HG03159 (cell line): ENCODE measurements around the gene TBC1D10B.
"Not testable (repeated sequence)": the region's sequence is repeated elsewhere in the genome, so short reads cannot be mapped to it uniquely, and the experiment has no call there.

Experiments
- ATAC-seq: cut with Tn5 transposase; IDR thresholded peaks from one replicate; pipeline ENCODE4 v1.9.1; 2021; ENCODE audit warnings: mild to moderate bottlenecking, moderate library complexity; ENCODE audit not compliant: unreplicated experiment

The TBC1D10B gene

DNA sequence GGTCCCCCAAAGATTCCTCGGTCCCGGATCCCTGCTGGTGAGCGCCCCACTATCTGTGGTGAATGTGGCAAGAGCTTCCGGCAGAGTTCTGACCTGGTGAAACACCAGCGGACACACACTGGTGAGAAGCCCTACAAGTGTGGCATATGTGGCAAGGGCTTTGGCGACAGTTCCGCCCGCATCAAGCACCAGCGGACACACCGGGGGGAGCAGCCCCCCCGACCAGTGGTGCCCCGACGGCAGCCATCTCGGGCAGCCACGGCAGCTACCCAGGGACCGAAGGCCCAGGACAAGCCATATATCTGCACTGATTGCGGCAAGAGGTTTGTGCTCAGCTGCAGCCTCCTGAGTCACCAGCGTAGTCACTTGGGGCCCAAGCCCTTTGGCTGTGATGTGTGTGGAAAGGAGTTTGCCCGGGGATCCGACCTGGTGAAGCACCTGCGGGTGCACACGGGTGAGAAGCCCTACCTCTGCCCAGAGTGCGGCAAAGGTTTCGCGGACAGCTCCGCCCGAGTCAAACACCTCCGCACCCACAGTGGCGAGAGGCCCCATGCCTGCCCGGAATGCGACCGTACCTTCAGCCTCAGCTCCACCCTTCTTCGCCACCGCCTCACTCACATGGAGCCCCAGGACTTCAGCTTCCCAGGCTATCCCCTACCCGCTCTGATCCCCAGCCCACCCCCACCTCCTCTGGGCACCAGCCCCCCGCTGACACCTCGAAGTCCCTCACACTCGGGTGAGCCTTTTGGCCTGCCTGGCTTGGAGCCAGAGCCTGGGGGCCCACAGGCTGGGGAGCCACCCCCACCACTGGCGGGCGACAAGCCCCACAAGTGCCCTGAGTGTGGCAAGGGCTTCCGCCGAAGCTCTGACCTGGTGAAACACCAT, 27.7 kb upstream of the TBC1D10B start:
- no peak for ATAC-seq

DNA sequence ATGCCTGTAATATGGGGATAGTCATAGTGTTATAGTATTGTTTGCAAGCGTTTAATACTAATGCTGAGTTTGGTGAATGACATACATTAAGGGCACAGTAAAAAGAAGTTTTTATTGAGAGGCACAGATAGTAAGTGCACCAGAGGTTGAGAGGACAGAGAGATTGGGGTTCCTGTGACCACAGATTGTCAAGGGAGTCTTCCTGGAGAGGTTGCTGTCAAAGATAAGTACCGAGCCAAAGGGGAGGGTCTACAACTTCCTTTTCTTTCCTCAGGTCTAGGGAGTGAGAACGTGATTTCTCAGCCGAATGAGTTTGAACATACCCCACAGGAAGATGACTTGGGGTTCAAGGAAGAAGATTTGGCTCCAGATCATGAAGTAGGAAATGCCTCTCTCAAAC, 26.8 kb upstream of the TBC1D10B start:
- no peak for ATAC-seq

DNA sequence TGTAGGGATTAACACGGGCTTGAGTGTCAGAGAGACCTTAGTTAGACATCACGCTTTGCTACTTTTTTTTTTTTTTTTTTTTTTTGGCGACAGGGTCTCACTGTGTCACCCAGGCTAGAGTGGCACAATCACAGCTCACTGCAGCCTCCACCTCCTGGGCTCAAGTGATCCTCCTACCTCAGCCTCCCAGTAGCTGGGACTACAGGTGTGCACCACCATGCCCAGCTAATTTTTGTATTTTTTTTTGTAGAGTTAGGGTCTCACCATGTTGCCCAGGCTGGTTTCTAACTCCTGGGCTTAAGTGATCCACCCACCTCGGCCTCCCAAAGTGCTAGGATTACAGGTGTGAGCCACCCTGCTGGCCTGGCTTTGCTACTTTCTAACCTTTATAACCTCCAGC, 26.3 kb upstream of the TBC1D10B start:
- not testable (repeated sequence) for ATAC-seq

DNA sequence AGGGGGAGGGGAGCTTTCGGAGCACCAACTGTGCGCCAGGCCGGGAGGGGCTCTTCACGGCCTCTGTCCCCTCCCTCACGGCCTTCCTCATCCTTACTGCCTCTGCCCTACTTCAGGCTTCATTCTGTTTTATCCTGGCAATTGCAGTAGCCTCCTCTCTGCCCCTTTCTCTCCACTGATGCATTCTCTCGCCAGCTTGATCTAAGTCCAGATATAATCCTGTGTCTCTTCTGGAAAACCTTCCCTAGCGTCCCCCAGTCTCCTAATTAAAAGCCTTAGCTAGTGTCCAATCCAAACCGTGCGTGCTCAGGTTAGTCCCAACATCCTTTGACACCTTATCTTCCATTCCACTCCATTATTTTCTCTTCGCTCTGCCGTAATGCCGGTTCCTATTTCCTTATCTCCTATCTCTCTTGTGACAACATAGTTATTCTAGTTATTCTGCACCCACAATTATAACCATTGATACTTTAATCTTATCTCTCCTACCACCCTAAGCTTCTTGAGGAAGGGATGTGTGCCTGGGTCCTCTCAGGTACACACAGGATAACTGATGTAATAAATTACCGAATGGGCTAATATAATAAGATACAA, 25.8 kb upstream of the TBC1D10B start:
- ATAC-seq, result no peak

DNA sequence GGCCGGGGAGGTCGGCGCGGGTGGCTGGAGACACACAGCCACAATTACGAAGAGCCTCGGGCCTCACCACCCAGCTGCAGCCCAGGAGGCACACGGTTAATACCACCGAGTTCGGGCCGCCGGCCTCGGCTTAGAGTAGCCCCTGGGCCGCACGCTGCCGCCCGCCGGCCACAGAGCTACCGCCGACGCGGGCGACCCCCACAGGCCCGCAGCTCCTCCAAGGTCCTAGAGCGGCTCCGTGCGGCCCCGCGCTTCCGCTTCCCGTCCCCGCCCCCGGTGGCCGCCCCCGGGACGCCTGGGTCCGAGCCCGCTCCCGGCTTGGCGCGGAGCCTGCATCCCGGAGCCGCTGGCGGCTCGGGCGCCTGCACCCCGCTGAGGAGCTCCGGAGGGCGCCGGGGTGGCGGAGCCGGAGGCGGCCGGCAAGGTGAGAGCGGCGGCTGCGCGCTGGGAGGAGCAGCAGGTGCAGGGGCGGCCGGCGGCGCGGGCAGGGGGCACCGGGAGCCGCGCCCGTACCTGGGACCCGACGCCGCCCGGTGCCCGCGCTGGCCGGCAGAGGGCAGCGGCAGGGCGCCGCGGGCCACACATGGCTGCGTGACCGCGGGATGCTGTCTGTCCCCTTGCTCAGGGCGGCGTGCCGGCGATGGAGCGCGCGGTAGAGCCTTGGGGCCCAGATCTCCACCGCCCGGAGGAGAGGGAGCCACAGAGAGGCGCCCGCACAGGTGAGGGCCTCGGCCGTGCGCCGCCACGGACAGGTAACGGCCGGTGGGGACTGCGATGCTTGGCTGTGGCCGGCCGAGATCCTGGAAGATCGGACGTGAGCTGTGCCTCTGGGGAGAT, 25.1 kb upstream of the TBC1D10B start, which contains the start of gene ZNF48:
TSS of gene ZNF48 (plus strand) at position 266 of the 837 bp plus-strand sequence. CDS start at position 641, 375 bp downstream.
- peak; percentile 65 for ATAC-seq

DNA sequence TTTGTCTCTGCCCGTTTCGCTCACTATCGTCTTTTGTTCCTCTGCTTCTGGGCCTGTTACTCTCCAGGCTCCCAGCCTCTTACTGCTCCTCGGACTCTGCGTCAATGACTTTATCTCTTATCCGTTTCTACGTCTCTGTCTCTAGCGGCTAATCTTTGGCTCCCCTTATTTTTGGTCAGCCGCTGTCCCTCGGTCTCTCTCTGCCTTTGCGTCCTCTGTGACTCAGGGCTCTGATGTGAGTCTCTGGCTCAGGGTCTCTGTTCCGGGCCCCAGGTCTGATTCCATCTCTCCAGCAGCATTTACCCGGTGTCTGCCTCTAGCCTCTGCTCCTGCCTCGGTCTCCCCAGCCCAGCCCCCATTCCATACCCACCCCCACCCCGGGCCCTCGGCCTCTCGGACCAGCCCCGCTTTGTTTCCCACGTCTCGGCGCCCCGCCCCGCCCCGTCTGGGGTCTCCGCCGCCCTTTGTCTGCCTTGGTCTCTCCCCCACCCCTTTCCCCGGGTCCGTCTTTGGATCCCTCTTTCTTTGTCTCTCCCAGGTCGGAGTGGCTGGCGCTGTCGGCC, 24.4 kb upstream of the TBC1D10B start:
- no peak for ATAC-seq

DNA sequence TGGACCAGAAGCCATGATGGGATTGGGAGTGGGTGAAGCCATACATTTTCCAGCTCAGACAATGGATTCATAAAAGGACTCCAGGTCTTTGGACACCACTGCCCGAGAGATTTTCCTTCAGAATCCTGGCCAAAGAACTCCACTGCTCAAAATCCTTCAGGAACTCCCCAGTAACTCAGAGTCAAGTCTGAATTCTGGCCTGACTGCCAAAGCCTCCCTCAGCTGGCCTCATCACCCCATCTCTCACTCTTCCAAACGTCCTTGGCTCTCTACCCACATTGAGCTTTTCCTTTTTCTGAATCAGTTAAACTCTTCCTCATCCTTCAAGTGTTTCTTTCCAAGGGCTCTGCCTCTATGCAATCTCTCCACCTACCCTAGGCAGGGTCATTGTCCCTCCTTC, 13.2 kb upstream of the TBC1D10B start:
- ATAC-seq, result no peak

DNA sequence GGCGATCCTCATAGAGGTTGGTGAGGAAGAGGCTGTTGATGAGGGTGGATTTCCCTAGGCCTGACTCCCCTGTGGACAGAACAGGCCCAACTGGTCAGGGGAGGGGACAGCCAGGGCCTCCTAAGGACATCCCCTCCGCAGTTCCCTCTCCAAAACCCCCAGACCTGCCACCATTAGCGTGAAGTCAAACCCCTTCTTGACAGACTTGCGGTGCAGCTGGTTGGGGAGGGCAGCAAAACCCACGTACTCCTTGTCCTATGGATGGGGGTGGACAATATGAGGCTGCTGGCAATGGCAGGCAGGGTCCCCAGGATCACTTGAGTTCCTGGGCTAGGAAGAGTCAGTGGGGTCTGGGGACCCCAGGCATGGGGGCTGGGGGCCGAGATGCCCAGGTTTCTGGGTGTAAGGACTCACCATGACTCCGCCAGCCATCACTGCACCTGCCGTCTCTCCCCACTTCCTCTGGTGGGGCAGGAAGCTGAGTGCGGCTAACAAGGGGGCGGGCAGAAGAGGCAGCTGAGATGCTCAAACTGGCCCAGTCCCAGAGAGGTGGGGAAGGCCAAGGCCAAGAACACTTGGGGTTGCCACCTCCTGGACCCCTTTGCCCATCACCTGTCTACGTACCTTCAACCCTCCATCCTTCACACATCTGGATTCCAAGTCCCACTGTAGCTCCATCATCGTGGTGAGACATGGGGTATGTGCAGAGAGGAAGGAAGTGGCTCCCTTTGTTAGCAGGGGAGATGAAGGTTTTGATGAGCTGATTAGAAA, 12.0 kb upstream of the TBC1D10B start, which contains the start of gene SEPTIN1:
TSS of gene SEPTIN1 (minus strand) at position 451 of the 771 bp plus-strand sequence. CDS start at position 432, 19 bp downstream.
- ATAC-seq, result peak; percentile 41

DNA sequence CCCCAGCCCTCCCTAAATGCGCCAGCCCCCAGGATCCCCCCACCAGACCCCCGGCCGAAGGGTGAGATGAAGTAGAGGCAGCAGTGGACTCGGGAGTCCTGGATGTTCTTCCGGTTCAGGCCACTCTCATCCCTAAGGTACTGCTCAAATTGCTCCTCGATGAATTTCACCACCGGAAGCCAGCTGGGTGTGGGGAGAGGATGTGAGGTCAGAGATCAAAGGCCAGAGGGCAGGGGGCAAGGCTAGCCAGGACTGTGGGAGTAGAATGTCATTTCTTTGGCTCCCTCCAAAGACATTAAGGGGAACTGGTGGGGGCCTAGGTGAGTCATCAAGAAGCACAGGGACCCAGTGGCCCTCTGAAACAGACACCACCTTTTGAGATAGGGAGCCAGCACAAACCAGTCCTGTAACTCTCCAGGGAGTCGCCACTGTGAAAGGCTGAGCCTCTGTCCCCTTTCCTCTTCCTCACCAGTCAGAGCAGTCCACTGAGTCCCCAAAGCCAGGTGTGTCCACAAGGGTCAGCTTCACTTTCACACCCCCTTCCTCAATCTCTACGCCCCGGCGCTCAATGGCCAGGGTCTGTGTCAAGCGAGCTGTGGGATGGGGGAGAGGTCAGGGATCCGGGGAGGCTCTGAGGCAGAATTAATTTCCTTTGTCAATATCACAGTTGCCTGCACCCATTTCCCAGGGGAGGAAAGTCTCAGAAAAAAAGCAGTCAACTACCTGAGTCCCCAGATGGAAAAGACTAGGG, 11.2 kb upstream of the TBC1D10B start:
- ATAC-seq, result no peak

DNA sequence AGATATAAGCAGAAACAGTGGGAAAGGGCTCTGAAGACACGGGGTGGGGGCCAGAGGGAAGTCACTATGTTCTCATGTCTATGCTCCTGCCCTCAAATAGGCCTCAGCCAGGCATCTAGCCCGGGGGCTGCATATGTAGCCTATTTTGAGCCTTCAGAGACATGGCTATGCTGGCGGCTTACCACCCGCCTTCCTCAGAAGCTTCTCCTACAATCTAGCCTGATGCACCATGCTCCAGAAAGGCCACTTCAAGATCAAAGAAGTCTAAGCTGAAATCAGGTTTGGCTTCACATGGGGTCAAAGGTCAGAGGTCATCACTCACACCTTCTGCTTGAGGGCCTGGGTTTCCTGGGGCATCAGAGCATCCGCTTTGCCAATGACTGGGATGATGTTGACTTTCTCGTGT, 10.5 kb upstream of the TBC1D10B start:
- ATAC-seq, result no peak

DNA sequence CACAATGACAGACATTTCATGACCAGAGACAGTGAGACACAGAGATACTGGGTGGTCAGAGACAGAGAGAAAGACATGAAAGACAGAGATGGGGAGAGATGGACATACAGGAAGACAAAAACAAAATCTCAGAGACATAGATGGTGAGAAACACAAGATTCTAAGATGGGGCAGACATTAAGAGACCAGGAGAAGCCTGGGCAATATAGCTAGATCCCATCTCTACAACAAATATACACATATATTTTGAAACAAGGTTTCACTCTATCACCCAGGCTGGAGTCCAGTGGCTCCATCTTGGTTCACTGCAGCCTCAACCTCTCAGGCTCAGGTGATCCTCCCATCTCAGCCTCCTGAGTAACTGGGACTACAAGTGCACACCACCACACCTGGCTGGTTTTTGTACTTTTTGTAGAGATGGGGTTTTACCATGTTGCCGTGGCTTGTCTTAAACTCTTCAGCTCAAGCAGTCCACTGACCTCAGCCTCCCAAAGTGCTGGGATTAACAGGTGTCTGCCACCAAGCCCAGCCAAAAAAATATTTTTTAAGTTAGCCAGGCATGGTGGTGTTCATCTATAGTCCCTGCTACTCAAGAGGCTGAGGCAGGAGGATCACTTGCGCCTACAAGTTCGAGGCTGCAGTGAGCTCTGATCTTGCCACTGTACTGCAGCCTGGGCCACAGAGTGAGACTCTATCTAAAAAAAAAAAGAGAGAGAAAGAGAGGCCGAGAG, 9.9 kb upstream of the TBC1D10B start:
- ATAC-seq, result no peak

DNA sequence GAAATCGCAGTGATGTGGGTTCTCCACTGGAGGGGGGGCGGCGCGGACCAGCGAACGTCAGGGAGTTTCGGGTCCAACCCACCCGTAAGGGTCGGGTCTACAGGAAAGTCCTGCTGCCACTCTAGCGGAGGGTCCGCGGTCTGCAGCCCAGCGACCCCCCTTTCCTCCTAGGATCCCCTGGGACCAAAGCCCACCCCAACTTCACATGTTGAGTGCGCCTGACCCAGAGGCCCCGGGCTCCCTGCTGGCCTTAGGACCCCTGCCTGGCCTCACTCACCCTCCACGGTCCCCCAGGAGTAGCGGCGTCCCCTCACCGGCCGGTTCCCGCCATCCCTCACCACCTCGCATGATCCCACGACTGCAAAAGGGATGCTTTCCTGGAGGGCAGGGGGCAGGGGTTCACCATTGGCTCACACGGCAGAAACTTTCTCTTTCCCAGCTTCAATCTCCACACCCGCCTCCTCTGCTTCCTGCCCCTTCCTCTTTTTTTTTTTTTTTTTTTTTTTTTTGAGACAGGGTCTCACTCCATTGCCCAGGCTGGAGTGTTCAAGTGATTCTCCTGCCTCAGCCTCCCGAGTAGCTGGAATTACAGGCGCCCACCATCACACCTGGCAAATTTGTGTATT, 9.0 kb upstream of the TBC1D10B start:
- no peak for ATAC-seq

DNA sequence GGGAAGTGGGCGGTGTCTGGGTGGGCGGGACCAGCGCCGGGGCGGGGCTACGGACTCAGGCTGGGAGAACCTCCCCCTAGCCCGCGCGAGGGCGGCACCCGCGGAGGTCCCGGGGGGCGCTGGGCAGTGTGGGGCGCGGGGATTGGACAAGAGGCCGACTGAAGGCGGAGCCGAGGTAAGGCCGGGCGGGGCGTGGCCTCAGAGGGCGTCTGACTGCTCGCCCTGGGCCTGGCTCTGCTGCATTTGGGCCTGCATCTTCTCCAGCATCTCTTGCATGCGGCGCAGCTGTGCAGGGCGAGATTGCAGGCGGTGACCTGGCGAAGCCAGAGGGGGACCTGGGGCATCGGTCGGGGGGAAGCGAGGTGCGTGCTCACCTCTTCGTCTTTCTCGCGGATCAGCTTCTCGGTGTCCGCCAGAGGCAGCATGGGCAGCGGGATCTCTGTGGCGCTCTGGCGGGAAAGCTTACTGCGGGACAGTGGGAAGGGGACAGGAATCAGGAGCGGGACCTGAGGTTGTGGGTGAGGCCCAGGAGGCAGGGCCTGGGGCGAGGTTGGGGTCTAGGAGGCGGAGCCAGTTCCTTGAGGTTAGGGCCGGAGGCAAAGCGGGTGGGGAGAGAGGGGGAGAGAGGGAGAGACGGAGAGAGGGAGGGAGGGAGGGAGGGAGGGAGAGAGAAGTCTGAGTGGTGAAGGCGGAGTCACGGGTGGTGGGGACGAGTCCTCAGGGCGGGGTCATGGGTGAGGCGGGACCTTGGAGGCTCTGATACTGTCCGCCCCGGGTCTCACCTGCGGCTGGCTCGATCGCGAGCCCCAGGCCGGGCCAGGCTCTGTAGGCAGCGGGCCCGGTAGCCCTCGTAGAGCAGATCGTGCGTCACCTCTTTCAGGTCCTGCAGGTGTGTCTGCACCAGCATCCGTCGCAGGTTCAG, 8.2 kb upstream of the TBC1D10B start:
- peak; percentile 81 for ATAC-seq

DNA sequence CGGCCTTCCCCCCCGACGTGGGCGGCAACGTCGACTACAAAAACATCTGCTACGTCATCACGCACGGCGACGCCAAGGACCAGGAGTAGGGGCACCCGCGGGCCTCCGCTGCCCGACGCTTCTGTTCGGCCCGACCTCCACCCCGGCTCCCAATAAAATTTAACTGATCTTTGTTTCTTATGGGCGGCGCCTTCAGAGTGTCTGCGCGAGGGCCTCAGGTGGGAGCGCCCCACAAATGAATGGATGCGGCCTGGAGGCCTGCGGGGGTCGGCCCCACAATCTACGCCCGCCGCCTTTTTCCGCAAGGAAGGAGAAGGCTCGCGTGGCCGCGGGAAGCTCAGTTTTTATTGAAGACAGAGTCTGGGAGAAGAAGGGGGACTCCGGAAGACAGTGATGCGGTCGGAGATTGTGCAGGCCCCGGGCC, 7.5 kb upstream of the TBC1D10B start:
- peak; percentile 37 for ATAC-seq

DNA sequence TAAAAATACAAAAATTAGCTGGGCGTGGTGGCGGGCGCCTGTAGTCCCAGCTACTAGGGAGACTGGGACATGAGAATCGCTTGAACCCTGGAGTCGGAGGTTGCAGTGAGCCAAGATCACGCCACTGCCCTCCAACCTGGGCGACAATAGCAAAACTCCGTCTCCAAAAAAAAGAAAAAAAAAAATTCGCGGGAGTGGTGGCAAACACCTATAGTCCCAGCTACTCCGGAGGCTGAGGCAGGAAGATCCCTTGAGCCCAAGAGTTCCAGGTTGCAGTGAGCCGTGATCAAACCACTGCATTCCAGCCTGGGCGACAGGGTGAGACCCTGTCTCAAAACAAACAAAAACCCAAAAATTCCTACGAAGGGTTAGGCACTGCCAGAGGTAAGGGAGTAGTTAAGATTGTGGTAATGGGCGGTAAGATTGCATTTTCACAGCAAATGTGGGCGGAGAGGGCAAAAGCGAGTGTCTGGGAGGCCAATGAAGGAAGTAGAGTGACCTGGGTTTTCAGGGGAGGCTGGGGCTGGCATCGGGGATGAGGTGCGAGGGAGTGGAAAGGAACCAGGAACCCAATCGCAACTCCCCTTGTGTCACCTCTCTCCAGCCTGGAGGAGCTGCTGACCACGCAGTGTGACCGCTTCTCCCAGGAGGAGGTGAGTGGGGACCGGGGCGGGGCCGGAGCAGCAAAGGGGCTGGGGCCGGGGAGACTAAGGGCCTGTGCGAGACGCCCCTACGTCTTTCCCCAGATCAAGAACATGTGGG, 6.9 kb upstream of the TBC1D10B start:
- no peak for ATAC-seq

DNA sequence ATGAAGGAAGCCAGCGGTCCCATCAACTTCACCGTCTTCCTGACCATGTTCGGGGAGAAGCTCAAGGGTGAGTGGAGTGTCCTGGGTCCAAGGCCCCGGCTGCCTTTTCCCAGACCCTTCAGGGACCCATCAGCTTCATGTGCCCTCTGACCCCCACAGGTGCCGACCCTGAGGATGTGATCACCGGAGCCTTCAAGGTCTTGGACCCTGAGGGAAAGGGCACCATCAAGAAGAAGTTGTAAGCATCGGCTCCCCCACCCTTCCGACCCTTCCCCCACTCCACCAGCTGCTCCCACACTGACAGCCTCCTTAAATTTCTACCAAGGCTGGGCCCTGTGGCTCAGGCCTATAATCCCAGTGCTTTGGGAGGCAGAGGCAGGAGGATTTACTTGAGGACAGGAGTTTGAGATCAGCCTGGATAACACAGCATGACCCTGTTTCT, 6.2 kb upstream of the TBC1D10B start:
- no peak for ATAC-seq
